Lung (tissue), 12 donors: ENCODE measurements around the gene PRICKLE1. TPM values are rescaled to one million over a fixed set of nuclear protein-coding genes. Genes with fewer than 3 reads are reported as not detected.

Experiments used
- ATAC-seq: fragments of 200-7000 bp; cut with Tn5 transposase; one replicate; pipeline ENCODE4 v1.9.1; 2020; ENCODE audit warnings: moderate number of reproducible peaks; ENCODE audit not compliant: insufficient read depth, low FRiP score
- DNase-seq, 3 donors: peaks; one replicate each; pipeline ENCODE4 v3.0.0-alpha.2; 2013 to 2017
- H3K27ac ChIP-seq, 2 donors: one replicate each; pipeline ENCODE4 v1.5.1; 2013; ENCODE audit warnings: mild to moderate bottlenecking in 2 of 2, moderate library complexity in 2 of 2, control low read depth in 1 of 2, inconsistent platforms in 1 of 2, low read depth in 1 of 2, low read length in 1 of 2
- H3K27me3 ChIP-seq, 3 donors: one replicate each; pipeline ENCODE4 v1.5.1; 2013; ENCODE audit warnings: low read length in 2 of 3; ENCODE audit not compliant: control insufficient read depth in 3 of 3, insufficient read depth in 3 of 3
- H3K36me3 ChIP-seq, 4 donors: one replicate each; pipeline ENCODE4 v1.5.1; 2013; ENCODE audit warnings: low read length in 4 of 4, mild to moderate bottlenecking in 1 of 4, moderate library complexity in 1 of 4; ENCODE audit not compliant: control insufficient read depth in 4 of 4, insufficient read depth in 4 of 4
- H3K4me1 ChIP-seq, 5 donors: one replicate each; pipeline ENCODE4 v1.5.1; 2013; ENCODE audit warnings: low read length in 5 of 5, mild to moderate bottlenecking in 2 of 5, moderate library complexity in 1 of 5; ENCODE audit not compliant: control insufficient read depth in 5 of 5, insufficient read depth in 5 of 5
- H3K4me3 ChIP-seq: one replicate; pipeline ENCODE4 v1.5.1; 2013; ENCODE audit warnings: mild to moderate bottlenecking, control low read depth, moderate library complexity
- H3K9ac ChIP-seq, 2 donors: one replicate each; pipeline ENCODE4 v1.5.1; 2013; ENCODE audit warnings: low read length in 2 of 2, control low read depth in 1 of 2; ENCODE audit not compliant: insufficient read depth in 1 of 2
- H3K9me3 ChIP-seq, 4 donors: one replicate each; pipeline ENCODE4 v1.5.1; 2013; ENCODE audit warnings: low read length in 3 of 4, mild to moderate bottlenecking in 1 of 4, moderate library complexity in 1 of 4; ENCODE audit not compliant: control insufficient read depth in 4 of 4, insufficient read depth in 3 of 4
- whole genome bisulfite sequencing, 2 donors: extraction: QIAGEN DNeasy Blood & Tissue Kit; methylation state at CpG; one replicate each; pipeline ENCODE4 v1.1.7; 2013; 5-methylcytosine and 5-hydroxymethylcytosine counted together
- polyA plus RNA-seq, 2 donors: library from polyadenylated mRNA; stranded (reverse); fragments of 200-250 nt; gene quantifications; one replicate each; pipeline ENCODE4 v1.2.1, GENCODE V29; 2013
- total RNA-seq, 2 donors: library from RNA; depleted of rRNA in 1 of 2; stranded (reverse); fragments of >200 nt in 1 of 2; gene quantifications; one replicate each; pipeline ENCODE4 v1.2.1, GENCODE V29; 2014 to 2021
- TF ChIP-seq, protein P1 (sequence below): IDR thresholded peaks from 2 replicates; pipeline ENCODE4 v1.5.1; 2012; ENCODE audit warnings: mild to moderate bottlenecking; ENCODE audit errors: control extremely low read depth, extremely low read depth
- donor health status: control.
- donor health status: control.
- donor health status: Bipolar disorder and iron deficiency.
- donor health status: healthy.
- donor health status: DM: yes; HTN: yes; CAD: no.

The PRICKLE1 gene
- total and polyA plus RNA-seq, 4 donors, result 2.1 to 60.1 (median 7.8) TPM

DNA sequence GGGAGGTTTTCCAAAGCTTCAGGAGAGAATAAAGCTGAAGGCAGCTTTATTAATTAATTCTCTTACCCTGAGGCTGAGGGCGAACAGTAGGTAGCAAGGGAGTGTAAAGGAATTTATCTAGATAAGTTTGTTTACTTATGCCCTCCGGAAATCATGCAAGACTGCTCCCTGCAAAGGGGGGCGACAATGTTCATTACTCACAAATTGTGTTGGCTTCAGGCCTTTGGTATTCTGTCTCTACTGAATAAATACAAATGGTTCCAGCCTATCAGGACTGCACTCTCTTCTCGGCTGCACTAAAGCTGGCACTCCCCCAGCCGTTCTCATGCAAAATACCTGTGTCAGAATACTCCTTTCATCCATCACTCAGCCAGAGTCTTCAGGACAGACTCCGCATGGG, 142.8 kb downstream of the PRICKLE1 start:
- Histone ChIP-seq H3K36me3 (peaks cover 9 to 26% (median 17%) of the 10 kb centered on the region in 4 donors), H3K4me1 (peaks cover 0 to 2% (median 0%) of the 10 kb centered on the region in 5 donors), H3K27me3 (no peaks in the 10 kb centered on the region), H3K27ac (no peak overlapping the region), H3K9me3 (peaks cover 0 to 1% (median 0%) of the 10 kb centered on the region in 4 donors), H3K9ac (no peak overlapping the region), H3K4me3 (no peak overlapping the region)
- DNase-seq (no peak), ATAC-seq (no peak)
- WGBS, 2 donors, result 53 to 73% methylated on average over 6 of the region's 6 CpGs
- TF ChIP-seq, protein P1, sequence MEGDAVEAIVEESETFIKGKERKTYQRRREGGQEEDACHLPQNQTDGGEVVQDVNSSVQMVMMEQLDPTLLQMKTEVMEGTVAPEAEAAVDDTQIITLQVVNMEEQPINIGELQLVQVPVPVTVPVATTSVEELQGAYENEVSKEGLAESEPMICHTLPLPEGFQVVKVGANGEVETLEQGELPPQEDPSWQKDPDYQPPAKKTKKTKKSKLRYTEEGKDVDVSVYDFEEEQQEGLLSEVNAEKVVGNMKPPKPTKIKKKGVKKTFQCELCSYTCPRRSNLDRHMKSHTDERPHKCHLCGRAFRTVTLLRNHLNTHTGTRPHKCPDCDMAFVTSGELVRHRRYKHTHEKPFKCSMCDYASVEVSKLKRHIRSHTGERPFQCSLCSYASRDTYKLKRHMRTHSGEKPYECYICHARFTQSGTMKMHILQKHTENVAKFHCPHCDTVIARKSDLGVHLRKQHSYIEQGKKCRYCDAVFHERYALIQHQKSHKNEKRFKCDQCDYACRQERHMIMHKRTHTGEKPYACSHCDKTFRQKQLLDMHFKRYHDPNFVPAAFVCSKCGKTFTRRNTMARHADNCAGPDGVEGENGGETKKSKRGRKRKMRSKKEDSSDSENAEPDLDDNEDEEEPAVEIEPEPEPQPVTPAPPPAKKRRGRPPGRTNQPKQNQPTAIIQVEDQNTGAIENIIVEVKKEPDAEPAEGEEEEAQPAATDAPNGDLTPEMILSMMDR, result no peak

DNA sequence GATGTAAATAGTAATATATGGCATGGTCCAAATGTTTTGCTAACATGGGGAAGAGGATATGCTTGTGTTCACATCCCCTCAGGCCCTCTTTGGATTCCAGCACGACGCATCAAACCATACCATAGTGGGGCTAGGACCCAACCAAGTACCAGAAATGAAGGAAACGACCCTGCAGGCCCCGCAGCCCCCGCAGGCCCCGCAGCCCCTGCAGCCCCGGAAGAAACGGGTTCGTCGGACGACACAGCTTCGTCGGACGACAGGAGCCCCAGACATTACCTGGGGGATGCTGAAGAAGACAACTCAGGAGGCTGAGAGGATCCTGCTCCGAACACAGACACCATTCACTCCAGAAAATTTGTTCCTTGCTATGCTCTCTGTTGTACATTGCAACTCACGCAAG, 143.7 kb downstream of the PRICKLE1 start:
- no peak for ATAC-seq
- H3K27ac ChIP-seq, result no peak overlapping the region
- peaks cover 9 to 27% (median 17%) of the 10 kb centered on the region in 4 donors for H3K36me3 ChIP-seq
- no peak overlapping the region for H3K4me3 ChIP-seq
- 95 to 97% methylated on average over 16 of the region's 16 CpGs for WGBS, 2 donors
- TF ChIP-seq, protein P1, result no peak
- DNase-seq, result no peak
- H3K4me1 ChIP-seq, result peaks cover 0 to 2% (median 0%) of the 10 kb centered on the region in 5 donors
- H3K9me3 ChIP-seq, result peaks cover 0 to 1% (median 0%) of the 10 kb centered on the region in 4 donors
- H3K27me3 ChIP-seq, result no peaks in the 10 kb centered on the region
- H3K9ac ChIP-seq, result no peak overlapping the region

DNA sequence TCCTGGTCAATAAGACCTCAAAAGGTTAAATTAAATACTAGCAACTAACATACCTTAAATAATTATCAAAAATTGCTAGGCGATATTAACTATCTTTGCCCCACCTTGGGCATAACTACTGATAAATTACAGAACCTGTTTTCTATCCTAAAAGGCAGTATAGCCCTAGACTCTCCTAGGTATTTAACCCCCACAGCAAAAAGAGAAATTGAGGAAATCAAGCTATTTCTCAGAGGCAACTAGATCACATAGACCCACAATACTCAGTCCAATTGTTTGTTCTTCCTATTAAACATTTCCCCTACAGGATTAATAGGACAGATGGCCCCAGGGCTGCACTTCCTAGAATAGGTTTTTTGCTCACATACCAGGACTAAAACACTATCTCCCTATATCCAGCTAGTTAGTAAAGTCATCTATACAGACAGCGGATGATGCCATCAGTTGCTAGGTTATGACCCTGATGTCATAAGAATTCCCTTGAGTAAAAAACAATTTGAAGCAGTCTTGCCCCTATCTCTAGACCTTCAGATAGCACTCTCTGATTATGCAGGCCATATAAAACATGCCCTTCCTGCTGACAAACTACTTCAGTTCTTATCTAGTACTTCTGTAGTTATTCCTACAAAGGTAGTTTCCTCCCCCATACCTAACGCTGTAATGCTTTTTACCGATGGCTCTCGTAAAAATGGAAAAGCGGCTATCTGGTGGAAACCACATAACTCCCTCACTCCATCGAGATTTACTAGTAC, 145.2 kb downstream of the PRICKLE1 start:
- WGBS, 2 donors, result 97% methylated on average over 7 of the region's 7 CpGs
- no peaks in the 10 kb centered on the region for H3K27me3 ChIP-seq
- H3K4me3 ChIP-seq, result no peak overlapping the region
- H3K36me3 ChIP-seq, result peaks cover 9 to 27% (median 17%) of the 10 kb centered on the region in 4 donors
- peaks cover 0 to 1% (median 0%) of the 10 kb centered on the region in 4 donors for H3K9me3 ChIP-seq
- H3K27ac ChIP-seq, result no peak overlapping the region
- no peak for DNase-seq
- H3K9ac ChIP-seq, result no peak overlapping the region
- TF ChIP-seq, protein P1, result no peak
- H3K4me1 ChIP-seq, result no peaks in the 10 kb centered on the region
- no peak for ATAC-seq
